B cell (primary cell): ENCODE measurements around the gene MYH14. TPM values are rescaled to one million over a fixed set of nuclear protein-coding genes. Genes with fewer than 3 reads are reported as not detected.

Experiments used
- ATAC-seq: fragments of 200-7000 bp; cut with Tn5 transposase; one replicate; pipeline ENCODE4 v1.10.0; 2021; ENCODE audit warnings: low read depth, mild to moderate bottlenecking, moderate number of reproducible peaks, moderate library complexity
- CTCF ChIA-PET: fragments of 350-600 bp; sonication (Branson Sonifier 250); formaldehyde crosslinking; loops from one replicate; lab custom pipeline; 2021; ENCODE audit warnings: antibody characterized with exemption, inconsistent platforms; lab: Charles Lee
- POLR2A ChIA-PET: fragments of 350-600 bp; sonication (Branson Sonifier 250); formaldehyde crosslinking; loops from one replicate; lab custom pipeline; 2021; ENCODE audit warnings: antibody characterized with exemption; lab: Charles Lee
- DNase-seq: peaks from one replicate; pipeline ENCODE4 v3.0.0; 2013
- H2AFZ ChIP-seq: 2 replicates; pipeline ENCODE4 v1.6.1; 2012; ENCODE audit warnings: mild to moderate bottlenecking, low read depth, low read length; ENCODE audit not compliant: insufficient read depth, poor library complexity, severe bottlenecking
- H3K27ac ChIP-seq, 2 donors: 1 replicate in 1 of 2; 2 replicates in 1 of 2; pipeline ENCODE4 v1.5.1; 2012 to 2013; ENCODE audit warnings: low read length in 2 of 2, mild to moderate bottlenecking in 2 of 2, moderate library complexity in 1 of 2
- H3K27me3 ChIP-seq, 4 experiments: fragments of 200-600 bp in 1 of 4; sonication (generic) in 1 of 4; replicated peaks in 1 of 4; 1 replicate in 2 of 4; 2 replicates in 2 of 4; pipeline versions ENCODE4 v1.6.1 to v1.7.0; 2013 to 2016; ENCODE audit warnings: low read length in 3 of 4, mild to moderate bottlenecking in 2 of 4, mixed read lengths in 1 of 4, moderate library complexity in 1 of 4; ENCODE audit not compliant: insufficient read depth in 4 of 4, control insufficient read depth in 3 of 4; ENCODE audit errors: control extremely low read depth in 1 of 4
- H3K36me3 ChIP-seq, 2 experiments: replicated peaks in 1 of 2; 1 replicate in 1 of 2; 2 replicates in 1 of 2; pipeline versions ENCODE4 v1.6.1 to v1.7.1; 2013; ENCODE audit warnings: low read length in 1 of 2; ENCODE audit not compliant: insufficient read depth in 2 of 2, control insufficient read depth in 1 of 2; ENCODE audit errors: control extremely low read depth in 1 of 2, extremely low read depth in 1 of 2
- H3K4me1 ChIP-seq, 2 donors: fragments of 200-600 bp in 1 of 2; sonication (generic) in 1 of 2; 1 replicate in 1 of 2; 2 replicates in 1 of 2; pipeline versions ENCODE4 v1.5.1 to v1.6.1; 2013 to 2017; ENCODE audit warnings: low read length in 2 of 2; ENCODE audit not compliant: control insufficient read depth in 2 of 2, insufficient read depth in 2 of 2
- H3K4me2 ChIP-seq: replicated peaks from 2 replicates; pipeline ENCODE3; 2012; ENCODE audit warnings: mild to moderate bottlenecking, low read depth, low read length; ENCODE audit not compliant: poor library complexity, severe bottlenecking
- H3K4me3 ChIP-seq, 5 experiments: fragments of 200-600 bp in 1 of 5; sonication (generic) in 1 of 5; 1 replicate in 3 of 5; 2 replicates in 2 of 5; pipeline versions ENCODE4 v1.5.1 to v1.7.0; 2011 to 2016; ENCODE audit warnings: low read length in 4 of 5, mild to moderate bottlenecking in 4 of 5, low read depth in 2 of 5, control low read depth in 1 of 5, moderate library complexity in 1 of 5; ENCODE audit not compliant: insufficient read depth in 1 of 5; ENCODE audit errors: control extremely low read depth in 1 of 5, extremely low read depth in 1 of 5
- H3K79me2 ChIP-seq: fragments of 200-600 bp; sonication (generic); one replicate; pipeline ENCODE4 v1.6.0; 2016; ENCODE audit warnings: low read length; ENCODE audit not compliant: control insufficient read depth, insufficient read depth
- H3K9ac ChIP-seq: fragments of 200-600 bp; sonication (generic); 2 replicates; pipeline ENCODE4 v1.6.1; 2017; ENCODE audit warnings: mild to moderate bottlenecking, low read length, moderate library complexity
- H3K9me3 ChIP-seq, 3 donors: one replicate each; pipeline versions ENCODE4 v1.6.1 to v1.7.1; 2013; ENCODE audit warnings: low read length in 2 of 3; ENCODE audit not compliant: control insufficient read depth in 2 of 3, insufficient read depth in 1 of 3; ENCODE audit errors: control extremely low read depth in 1 of 3
- H4K20me1 ChIP-seq: 2 replicates; pipeline ENCODE4 v1.6.0; 2012; ENCODE audit warnings: mild to moderate bottlenecking, low read length; ENCODE audit not compliant: insufficient read depth, control insufficient read depth, poor library complexity, severe bottlenecking
- H3K27ac Mint-ChIP-seq: one replicate; pipeline ENCODE4 v1.8.0; 2021; ENCODE audit warnings: mixed read lengths
- H3K27me3 Mint-ChIP-seq: one replicate; pipeline ENCODE4 v1.8.0; 2021; ENCODE audit warnings: mixed read lengths
- H3K4me1 Mint-ChIP-seq: one replicate; pipeline ENCODE4 v1.8.0; 2021; ENCODE audit warnings: mixed read lengths
- H3K4me3 Mint-ChIP-seq: one replicate; pipeline ENCODE4 v1.8.0; 2021; ENCODE audit warnings: mixed read lengths
- H3K9me3 Mint-ChIP-seq: one replicate; pipeline ENCODE4 v1.8.0; 2022; ENCODE audit warnings: mixed read lengths; ENCODE audit not compliant: insufficient read depth
- EZH2 ChIP-seq: IDR thresholded peaks from 2 replicates; pipeline ENCODE4 v1.6.1; 2012; ENCODE audit warnings: borderline replicate concordance, low read depth, mild to moderate bottlenecking, moderate library complexity, low read length; ENCODE audit not compliant: insufficient read depth, poor library complexity, severe bottlenecking
- WGBS: methylation state at CpG from one replicate; pipeline ENCODE4 v1.1.5; 2013; ENCODE audit warnings: missing lambda C conversion rate; ENCODE audit not compliant: insufficient coverage; 5-methylcytosine and 5-hydroxymethylcytosine counted together
- intact Hi-C: fragments of 100-400 bp; cut with micrococcal nuclease; formaldehyde crosslinking; loops from one replicate; pipeline ENCODE4 v1.10.0; 2022
- polyA plus RNA-seq: library from polyadenylated mRNA; depleted of rRNA; stranded (reverse); fragments of >200 nt; gene quantifications from 2 replicates; pipeline ENCODE4 v1.2.3, GENCODE V29; 2012
- total RNA-seq, 2 donors: library from RNA; stranded (reverse); fragments of 120-200 nt in 1 of 2; gene quantifications; 1 replicate in 1 of 2; 2 replicates in 1 of 2; pipeline versions ENCODE4 v1.2.3 to v1.2.4, GENCODE V29; 2013 to 2022
- TF ChIP-seq, protein P1 (sequence below): fragments of 200-600 bp; IDR thresholded peaks from one replicate; pipeline ENCODE4 v1.8.0; 2022; ENCODE audit warnings: antibody characterized with exemption, mild to moderate bottlenecking

MYH14 gene
- total and polyA plus RNA-seq, 2 donors (not counting 1 experiment from before 2014, with no cell fraction given) = not detected

DNA sequence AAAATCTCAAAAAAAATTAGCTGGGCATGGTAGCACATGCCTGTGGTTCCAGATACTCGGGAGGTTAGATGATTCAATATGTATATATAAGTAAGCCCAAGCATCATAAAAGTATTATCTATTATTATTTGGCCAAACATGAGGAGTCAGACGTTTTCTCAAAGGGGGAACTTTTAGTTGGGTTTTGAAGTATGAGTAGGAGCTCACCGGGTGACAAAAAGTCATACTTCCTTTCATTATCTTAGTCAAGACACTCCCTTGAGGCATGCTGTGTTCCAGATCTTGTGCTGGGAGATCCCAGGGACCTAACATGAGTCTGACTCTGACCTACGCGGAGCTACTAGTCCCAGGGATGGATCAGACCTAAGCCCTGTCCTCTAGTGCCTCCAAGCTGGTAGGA, 8.2 kb upstream of the MYH14 start:
- no peak for TF ChIP-seq EZH2
- TF ChIP-seq, protein P1, sequence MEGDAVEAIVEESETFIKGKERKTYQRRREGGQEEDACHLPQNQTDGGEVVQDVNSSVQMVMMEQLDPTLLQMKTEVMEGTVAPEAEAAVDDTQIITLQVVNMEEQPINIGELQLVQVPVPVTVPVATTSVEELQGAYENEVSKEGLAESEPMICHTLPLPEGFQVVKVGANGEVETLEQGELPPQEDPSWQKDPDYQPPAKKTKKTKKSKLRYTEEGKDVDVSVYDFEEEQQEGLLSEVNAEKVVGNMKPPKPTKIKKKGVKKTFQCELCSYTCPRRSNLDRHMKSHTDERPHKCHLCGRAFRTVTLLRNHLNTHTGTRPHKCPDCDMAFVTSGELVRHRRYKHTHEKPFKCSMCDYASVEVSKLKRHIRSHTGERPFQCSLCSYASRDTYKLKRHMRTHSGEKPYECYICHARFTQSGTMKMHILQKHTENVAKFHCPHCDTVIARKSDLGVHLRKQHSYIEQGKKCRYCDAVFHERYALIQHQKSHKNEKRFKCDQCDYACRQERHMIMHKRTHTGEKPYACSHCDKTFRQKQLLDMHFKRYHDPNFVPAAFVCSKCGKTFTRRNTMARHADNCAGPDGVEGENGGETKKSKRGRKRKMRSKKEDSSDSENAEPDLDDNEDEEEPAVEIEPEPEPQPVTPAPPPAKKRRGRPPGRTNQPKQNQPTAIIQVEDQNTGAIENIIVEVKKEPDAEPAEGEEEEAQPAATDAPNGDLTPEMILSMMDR = no peak
- 100% methylated on average over 2 of the region's 5 CpGs for WGBS
- Mint-ChIP-seq H3K27me3 (peaks cover 49% of the 10 kb centered on the region), H3K9me3 (peaks cover under 1% of the 10 kb centered on the region), H3K4me3 (no peak overlapping the region), H3K27ac (no peak overlapping the region), H3K4me1 (no peaks in the 10 kb centered on the region)
- no peak for ATAC-seq
- H4K20me1 ChIP-seq = no peaks in the 10 kb centered on the region
- no peaks in the 10 kb centered on the region for H3K36me3 ChIP-seq
- ChIA-PET CTCF (interaction anchor here (1.3 kb wide), 1 partner anchor 15 kb away, joined by 3 read pairs; no protein-coding TSS in a partner anchor), POLR2A (no interaction called here)
- no peaks in the 10 kb centered on the region for H3K79me2 ChIP-seq
- no peak overlapping the region for H3K4me3 ChIP-seq
- intact Hi-C loops = no loop called here
- H3K27ac ChIP-seq = no peak overlapping the region
- peaks cover 0 to 9% (median 0%) of the 10 kb centered on the region in 3 donors for H3K9me3 ChIP-seq
- H3K4me2 ChIP-seq = no peak overlapping the region
- H3K9ac ChIP-seq = no peak overlapping the region
- DNase-seq = no peak
- no peak overlapping the region for H2AFZ ChIP-seq
- peaks cover 0 to 18% (median 5%) of the 10 kb centered on the region in 4 experiments for H3K27me3 ChIP-seq
- H3K4me1 ChIP-seq = no peaks in the 10 kb centered on the region

DNA sequence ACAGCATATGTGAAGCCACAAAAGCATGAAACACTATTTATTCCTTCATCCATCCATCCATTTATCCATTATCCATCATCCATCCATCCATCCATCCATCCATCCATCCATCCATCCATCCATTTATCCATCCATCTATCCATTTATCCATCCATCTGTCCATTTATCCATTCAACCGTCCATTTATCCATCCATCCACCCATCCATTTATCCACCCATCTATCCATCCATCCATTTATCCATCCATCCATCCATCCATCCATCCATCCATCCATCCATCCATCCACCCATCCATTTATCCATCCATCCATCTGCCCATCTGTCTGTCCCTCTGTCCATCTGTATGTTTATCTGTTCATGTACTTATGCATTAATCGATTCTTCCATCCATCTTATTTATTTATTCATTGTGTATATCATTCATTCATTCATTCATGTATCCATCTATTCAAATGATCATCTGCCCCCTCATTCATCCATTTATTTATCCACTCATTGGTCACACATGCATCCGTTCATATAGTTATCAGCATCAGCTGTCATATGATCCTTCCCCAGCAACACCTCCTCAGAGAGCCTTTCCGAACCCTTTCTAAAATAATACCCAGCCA, 7.0 kb upstream of the MYH14 start:
- H3K27ac Mint-ChIP-seq = no peak overlapping the region
- Histone ChIP-seq H3K4me1 (no peaks in the 10 kb centered on the region), H4K20me1 (no peaks in the 10 kb centered on the region), H3K4me2 (no peak overlapping the region), H3K9me3 (peaks cover 0 to 13% (median 0%) of the 10 kb centered on the region in 3 donors), H3K36me3 (no peaks in the 10 kb centered on the region), H3K9ac (no peak overlapping the region), H3K79me2 (no peaks in the 10 kb centered on the region), H3K4me3 (no peak overlapping the region), H3K27ac (no peak overlapping the region), H2AFZ (no peak overlapping the region), H3K27me3 (peaks cover 0 to 23% (median 5%) of the 10 kb centered on the region in 4 experiments)
- no peaks in the 10 kb centered on the region for H3K9me3 Mint-ChIP-seq
- no peaks in the 10 kb centered on the region for H3K4me1 Mint-ChIP-seq
- 80% methylated on average over 3 of the region's 4 CpGs for WGBS
- intact Hi-C loops = no loop called here
- CTCF ChIA-PET = no interaction called here
- H3K4me3 Mint-ChIP-seq = no peak overlapping the region
- POLR2A ChIA-PET = no interaction called here
- peaks cover 51% of the 10 kb centered on the region for H3K27me3 Mint-ChIP-seq
- ATAC-seq (no peak), DNase-seq (no peak)
- no peak for TF ChIP-seq EZH2
- TF ChIP-seq, protein P1 = no peak
